Erythroblast (primary cell): ENCODE measurements around the gene FAM83B.
"Not testable (repeated sequence)": the region's sequence is repeated elsewhere in the genome, so short reads cannot be mapped to it uniquely, and the experiment has no call there.

ENCODE experiments used
- DNase-seq, 2 experiments: peaks; one replicate each; lab custom pipeline; 2025; lab: John Stamatoyannopoulos, UW
- GATA1 ChIP-seq: IDR thresholded peaks from 2 replicates; pipeline ENCODE4 v1.6.1; 2011; ENCODE audit warnings: low read depth, mild to moderate bottlenecking, control low read depth, low read length, moderate library complexity
- POLR2A ChIP-seq: IDR thresholded peaks from 2 replicates; pipeline ENCODE4 v1.6.1; 2011; ENCODE audit warnings: mild to moderate bottlenecking, low read length

The FAM83B gene

GRCh38 chr6:54935739-54936138 is 89.2 kb downstream of the FAM83B start:
- no peak for DNase-seq

GRCh38 chr6:54937371-54937770 is 90.8 kb downstream of the FAM83B start:
- TF ChIP-seq POLR2A (no peak), GATA1 (no peak)

More at GRCh38 chr6:54935739-54936138, 89.2 kb downstream of the FAM83B start:
- no peak for TF ChIP-seq GATA1
- TF ChIP-seq POLR2A = no peak

GRCh38 chr6:54957698-54958097 is 111.1 kb downstream of the FAM83B start:
- no peak for DNase-seq
- no peak for TF ChIP-seq GATA1

More at GRCh38 chr6:54937371-54937770, 90.8 kb downstream of the FAM83B start:
- no peak for DNase-seq

- TF ChIP-seq POLR2A (no peak), GATA1 (no peak)
- no peak for DNase-seq
These were observed 111.9 kb downstream of the FAM83B start for GRCh38 chr6:54958446-54958845.

- DNase-seq = no peak
- no peak for TF ChIP-seq GATA1
- no peak for TF ChIP-seq POLR2A
These were observed 113.2 kb downstream of the FAM83B start for GRCh38 chr6:54959820-54960219.

GRCh38 chr6:54961372-54961771 is 114.8 kb downstream of the FAM83B start:
- DNase-seq = not testable (repeated sequence)

GRCh38 chr6:54970337-54970736 is 123.8 kb downstream of the FAM83B start:
- TF ChIP-seq GATA1 = no peak
- no peak for DNase-seq

GRCh38 chr6:54971825-54972224 is 125.3 kb downstream of the FAM83B start:
- TF ChIP-seq GATA1 (no peak), POLR2A (no peak)
- DNase-seq = no peak

- DNase-seq = not testable (repeated sequence)
These were observed 132.6 kb downstream of the FAM83B start for GRCh38 chr6:54979161-54979560.

- TF ChIP-seq POLR2A (no peak), GATA1 (no peak)
- no peak for DNase-seq
These were observed 134.1 kb downstream of the FAM83B start for GRCh38 chr6:54980511-54981275.

- DNase-seq = no peak
- TF ChIP-seq GATA1 (no peak), POLR2A (no peak)
These were observed 134.7 kb downstream of the FAM83B start for GRCh38 chr6:54981276-54981609.

- TF ChIP-seq POLR2A (no peak), GATA1 (no peak)
These were observed 135.1 kb downstream of the FAM83B start for GRCh38 chr6:54981647-54982046.

GRCh38 chr6:54987633-54988290 is 141.2 kb downstream of the FAM83B start:
- no peak for DNase-seq
- TF ChIP-seq POLR2A = no peak

More at GRCh38 chr6:54981647-54982046, 135.1 kb downstream of the FAM83B start:
- DNase-seq = no peak

GRCh38 chr6:54988576-54988975 is 142.0 kb downstream of the FAM83B start:
- DNase-seq = no peak
- no peak for TF ChIP-seq POLR2A
- TF ChIP-seq GATA1 = no peak

- no peak for TF ChIP-seq POLR2A
- no peak for TF ChIP-seq GATA1
- DNase-seq = no peak
These were observed 143.4 kb downstream of the FAM83B start for GRCh38 chr6:54990001-54990400.
